ENCODE results near the gene UTP25. TPM values are rescaled to one million over a fixed set of nuclear protein-coding genes. Genes with fewer than 3 reads are reported as not detected.

UTP25 gene
- total RNA-seq (1 to 10 TPM; 6.2 to 7.3 TPM), polyA plus RNA-seq (1 to 10 TPM; 1.8 to 3.1 TPM)
- long read RNA-seq, donor 1, full-length matches to known transcripts = 4 of 4 reads
- long read RNA-seq, donor 1, partial matches to known transcripts = 0 of 4 reads
- long read RNA-seq, donor 1, other reads (novel, unspliced or antisense) = 0 of 4 reads
- long read RNA-seq, donor 2 = 0 reads
- long read RNA-seq, donor 3, full-length matches to known transcripts = 3 of 3 reads
- long read RNA-seq, donor 3, partial matches to known transcripts = 0 of 3 reads
- long read RNA-seq, donor 3, other reads (novel, unspliced or antisense) = 0 of 3 reads
- long read RNA-seq, donor 4 = 0 reads
- long read RNA-seq, donor 5, full-length matches to known transcripts = 4 of 4 reads
- long read RNA-seq, donor 5, partial matches to known transcripts = 0 of 4 reads
- long read RNA-seq, donor 5, other reads (novel, unspliced or antisense) = 0 of 4 reads

DNA sequence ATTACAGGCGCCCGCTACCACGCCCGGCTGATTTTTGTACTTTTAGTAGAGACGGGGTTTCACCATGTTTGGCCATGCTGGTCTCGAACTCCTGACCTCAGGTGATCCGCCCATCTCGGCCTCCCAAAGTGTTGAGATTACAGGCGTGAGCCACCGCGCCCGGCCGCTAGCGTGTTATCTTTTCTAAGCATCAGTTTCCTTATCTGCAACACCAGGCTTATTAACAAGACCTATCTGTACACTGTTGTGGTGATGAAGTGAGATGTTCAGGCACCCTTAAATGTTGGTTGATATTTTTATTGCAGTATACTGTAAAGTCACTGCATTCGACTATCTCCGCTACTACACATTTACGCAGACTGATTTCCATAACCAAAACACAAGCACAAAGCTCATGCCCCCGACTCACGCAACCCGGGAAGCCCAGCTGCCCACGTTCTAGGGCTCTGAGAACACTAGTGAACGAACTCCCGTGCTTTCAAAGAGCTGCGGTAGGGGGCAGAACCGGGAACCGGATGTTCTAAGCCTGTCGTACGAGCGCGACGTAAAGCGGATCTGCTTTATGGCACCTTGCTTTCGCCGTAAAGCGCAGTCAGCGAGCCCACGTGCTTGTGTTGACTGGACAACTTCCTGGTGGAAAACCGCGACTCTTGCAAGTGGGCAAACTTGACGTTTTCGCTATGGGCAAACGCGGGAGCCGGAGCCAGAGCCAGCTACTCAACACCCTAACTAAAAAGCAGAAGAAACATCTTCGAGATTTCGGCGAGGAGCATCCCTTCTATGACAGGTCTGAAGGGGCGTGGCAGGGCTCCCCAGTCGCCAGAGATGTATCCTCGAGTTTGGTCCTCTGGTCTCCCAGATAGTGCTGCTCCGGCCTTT is at the start of gene UTP25:
UTP25 (plus strand) TSS at position 589 of the 879 bp plus-strand sequence; CDS start at position 681, 92 bp downstream.
- Histone ChIP-seq H3K4me1 (ENCODE audit: control insufficient read depth in 5 of 5, insufficient read depth in 5 of 5, low read length in 5 of 5) (peaks cover 0 to 3% (median 0%) of the 10 kb centered on the region in 5 donors), H3K27me3 (ENCODE audit: control insufficient read depth in 3 of 3, insufficient read depth in 3 of 3, low read length in 2 of 3) (peaks cover 0 to 4% (median 0%) of the 10 kb centered on the region in 3 donors), H3K36me3 (ENCODE audit: control insufficient read depth in 4 of 4, insufficient read depth in 4 of 4, low read length in 4 of 4) (peaks cover 0 to 18% (median 8%) of the 10 kb centered on the region in 4 donors), H3K27ac (ENCODE audit: low read depth in 1 of 2, low read length in 1 of 2) (peak within 1 kb of the TSS; percentile 25 to 46), H3K9ac (ENCODE audit: insufficient read depth in 1 of 2, low read length in 2 of 2) (peak within 1 kb of the TSS; percentile 51 to 69), H3K9me3 (ENCODE audit: control insufficient read depth in 4 of 4, insufficient read depth in 3 of 4, low read length in 3 of 4) (no peaks in the 10 kb centered on the region), H3K4me3 (peak within 1 kb of the TSS; percentile 68)
- ATAC-seq (ENCODE audit: insufficient read depth, low FRiP score) (peak; percentile 95), DNase-seq (peak; percentile 94 to 98 (median 97))
- 16 to 18% methylated on average over 51 of the region's 51 CpGs for WGBS, 2 donors
- TF ChIP-seq, protein P1, sequence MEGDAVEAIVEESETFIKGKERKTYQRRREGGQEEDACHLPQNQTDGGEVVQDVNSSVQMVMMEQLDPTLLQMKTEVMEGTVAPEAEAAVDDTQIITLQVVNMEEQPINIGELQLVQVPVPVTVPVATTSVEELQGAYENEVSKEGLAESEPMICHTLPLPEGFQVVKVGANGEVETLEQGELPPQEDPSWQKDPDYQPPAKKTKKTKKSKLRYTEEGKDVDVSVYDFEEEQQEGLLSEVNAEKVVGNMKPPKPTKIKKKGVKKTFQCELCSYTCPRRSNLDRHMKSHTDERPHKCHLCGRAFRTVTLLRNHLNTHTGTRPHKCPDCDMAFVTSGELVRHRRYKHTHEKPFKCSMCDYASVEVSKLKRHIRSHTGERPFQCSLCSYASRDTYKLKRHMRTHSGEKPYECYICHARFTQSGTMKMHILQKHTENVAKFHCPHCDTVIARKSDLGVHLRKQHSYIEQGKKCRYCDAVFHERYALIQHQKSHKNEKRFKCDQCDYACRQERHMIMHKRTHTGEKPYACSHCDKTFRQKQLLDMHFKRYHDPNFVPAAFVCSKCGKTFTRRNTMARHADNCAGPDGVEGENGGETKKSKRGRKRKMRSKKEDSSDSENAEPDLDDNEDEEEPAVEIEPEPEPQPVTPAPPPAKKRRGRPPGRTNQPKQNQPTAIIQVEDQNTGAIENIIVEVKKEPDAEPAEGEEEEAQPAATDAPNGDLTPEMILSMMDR (IDR thresholded peaks at IDR 0.05; ENCODE audit: control extremely low read depth, extremely low read depth) = peak; percentile 53

DNA sequence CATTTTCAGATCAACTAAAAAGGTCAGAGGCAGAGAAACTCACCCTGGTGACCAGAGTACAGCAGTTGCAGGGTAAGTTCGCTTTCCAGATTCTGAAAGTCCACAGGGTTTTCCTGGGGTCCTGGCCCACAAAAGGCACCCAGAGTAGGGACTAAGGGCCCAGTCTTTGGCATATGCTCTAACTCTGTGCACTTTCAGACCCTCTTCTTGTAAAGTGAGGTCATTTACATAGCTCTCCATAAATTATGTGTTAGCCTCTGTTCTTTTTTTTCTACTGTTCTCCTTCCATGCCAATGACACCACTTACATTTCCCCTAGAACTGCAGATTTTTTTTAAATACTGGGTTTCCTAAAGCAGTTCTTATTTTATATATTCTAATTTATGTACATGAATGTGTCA is 49.7 kb upstream of the UTP25 start:
- 99 to 100% methylated on average over 1 of the region's 1 CpG for WGBS, 2 donors
- TF ChIP-seq, protein P1 (IDR thresholded peaks at IDR 0.05; ENCODE audit: control extremely low read depth, extremely low read depth) = no peak
- Histone ChIP-seq H3K27ac (ENCODE audit: low read depth in 1 of 2, low read length in 1 of 2) (no peak overlapping the region), H3K9me3 (ENCODE audit: control insufficient read depth in 4 of 4, insufficient read depth in 3 of 4, low read length in 3 of 4) (no peaks in the 10 kb centered on the region), H3K9ac (ENCODE audit: insufficient read depth in 1 of 2, low read length in 2 of 2) (no peak overlapping the region), H3K4me1 (ENCODE audit: control insufficient read depth in 5 of 5, insufficient read depth in 5 of 5, low read length in 5 of 5) (peaks cover 0 to 2% (median under 1%) of the 10 kb centered on the region in 5 donors), H3K4me3 (no peak overlapping the region), H3K27me3 (ENCODE audit: control insufficient read depth in 3 of 3, insufficient read depth in 3 of 3, low read length in 2 of 3) (no peaks in the 10 kb centered on the region), H3K36me3 (ENCODE audit: control insufficient read depth in 4 of 4, insufficient read depth in 4 of 4, low read length in 4 of 4) (peaks cover 0 to 3% (median 1%) of the 10 kb centered on the region in 4 donors)
- ATAC-seq (ENCODE audit: insufficient read depth, low FRiP score) (no peak), DNase-seq (no peak)

DNA sequence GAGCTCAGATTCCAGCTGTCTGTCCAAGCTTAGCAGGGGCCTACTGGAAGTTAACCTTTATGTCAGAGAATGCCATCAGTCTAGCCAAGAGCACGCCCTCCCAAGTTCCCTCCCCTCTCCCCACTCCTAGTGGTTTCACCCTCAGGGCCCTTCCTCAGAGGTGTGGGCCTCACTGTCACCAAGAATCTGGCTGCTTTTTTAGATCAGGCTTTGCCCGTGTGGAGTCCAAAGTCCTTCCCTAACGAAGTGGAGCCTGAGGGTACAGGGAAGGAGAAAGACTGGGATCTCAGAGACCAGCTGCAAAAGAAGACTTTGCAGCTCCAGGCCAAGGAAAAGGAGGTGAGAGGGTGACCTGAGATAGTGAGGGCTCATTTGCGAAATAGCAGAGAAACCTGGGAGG is 47.5 kb upstream of the UTP25 start:
- no peak for ATAC-seq (ENCODE audit: insufficient read depth, low FRiP score)
- Histone ChIP-seq H3K9ac (ENCODE audit: insufficient read depth in 1 of 2, low read length in 2 of 2) (no peak overlapping the region), H3K36me3 (ENCODE audit: control insufficient read depth in 4 of 4, insufficient read depth in 4 of 4, low read length in 4 of 4) (peaks cover 0 to 3% (median 1%) of the 10 kb centered on the region in 4 donors), H3K27me3 (ENCODE audit: control insufficient read depth in 3 of 3, insufficient read depth in 3 of 3, low read length in 2 of 3) (no peaks in the 10 kb centered on the region), H3K9me3 (ENCODE audit: control insufficient read depth in 4 of 4, insufficient read depth in 3 of 4, low read length in 3 of 4) (peaks cover 0 to 2% (median 0%) of the 10 kb centered on the region in 4 donors), H3K4me1 (ENCODE audit: control insufficient read depth in 5 of 5, insufficient read depth in 5 of 5, low read length in 5 of 5) (peaks cover 3 to 14% (median 8%) of the 10 kb centered on the region in 5 donors), H3K4me3 (no peak overlapping the region), H3K27ac (ENCODE audit: low read depth in 1 of 2, low read length in 1 of 2) (no peak overlapping the region)
- 89 to 92% methylated on average over 4 of the region's 4 CpGs for WGBS, 2 donors
- DNase-seq = no peak
- TF ChIP-seq, protein P1 (IDR thresholded peaks at IDR 0.05; ENCODE audit: control extremely low read depth, extremely low read depth) = no peak

Measured in lung (tissue), 16 donors.